Stromal cell of bone marrow (primary cell): Measurements from ENCODE around the gene TTC34.

Experiments
- DNase-seq: peaks from one replicate; pipeline ENCODE4 v3.0.0-alpha.2; 2012; ENCODE audit warnings: low read depth

TTC34 gene

DNA sequence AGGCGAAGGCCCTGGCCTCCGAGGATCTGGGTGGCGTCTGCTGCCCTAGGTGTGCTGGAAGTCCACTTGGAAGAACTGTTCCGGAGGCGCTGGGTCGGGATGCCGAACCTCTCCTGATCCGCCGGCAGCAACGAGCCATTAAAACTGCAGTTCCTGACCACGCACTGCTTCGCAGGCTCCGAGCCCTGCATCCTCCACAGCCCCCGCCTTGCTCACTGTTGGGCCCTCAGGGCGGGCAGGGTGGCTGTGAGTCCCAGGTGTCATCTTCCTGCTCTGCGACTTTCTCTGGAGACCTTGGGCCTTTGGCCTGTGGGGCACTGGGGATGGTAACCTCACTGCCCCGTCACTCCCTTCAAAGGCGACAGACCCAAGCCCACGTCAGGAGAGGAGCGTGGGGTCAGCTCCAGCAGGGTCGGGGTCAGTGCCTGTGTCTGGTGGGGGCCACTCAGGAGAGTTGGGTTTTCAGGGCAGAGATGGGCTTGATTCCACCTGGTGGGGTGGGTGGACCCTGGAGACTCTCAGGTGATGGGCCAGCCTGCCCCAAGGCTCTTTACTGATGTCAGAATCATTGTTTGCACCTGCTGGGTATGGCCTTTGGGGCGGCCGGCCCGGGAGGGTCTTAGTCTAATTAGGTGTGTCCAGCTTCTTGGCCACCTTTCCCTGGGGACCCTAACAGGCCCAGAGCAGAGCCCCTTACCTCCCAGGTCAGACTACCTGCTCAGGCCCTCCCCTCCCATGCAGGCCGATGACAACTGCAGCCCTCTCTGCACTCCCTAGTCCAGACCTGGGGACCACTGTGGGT is 211.9 kb downstream of the TTC34 start:
- no peak for DNase-seq

DNA sequence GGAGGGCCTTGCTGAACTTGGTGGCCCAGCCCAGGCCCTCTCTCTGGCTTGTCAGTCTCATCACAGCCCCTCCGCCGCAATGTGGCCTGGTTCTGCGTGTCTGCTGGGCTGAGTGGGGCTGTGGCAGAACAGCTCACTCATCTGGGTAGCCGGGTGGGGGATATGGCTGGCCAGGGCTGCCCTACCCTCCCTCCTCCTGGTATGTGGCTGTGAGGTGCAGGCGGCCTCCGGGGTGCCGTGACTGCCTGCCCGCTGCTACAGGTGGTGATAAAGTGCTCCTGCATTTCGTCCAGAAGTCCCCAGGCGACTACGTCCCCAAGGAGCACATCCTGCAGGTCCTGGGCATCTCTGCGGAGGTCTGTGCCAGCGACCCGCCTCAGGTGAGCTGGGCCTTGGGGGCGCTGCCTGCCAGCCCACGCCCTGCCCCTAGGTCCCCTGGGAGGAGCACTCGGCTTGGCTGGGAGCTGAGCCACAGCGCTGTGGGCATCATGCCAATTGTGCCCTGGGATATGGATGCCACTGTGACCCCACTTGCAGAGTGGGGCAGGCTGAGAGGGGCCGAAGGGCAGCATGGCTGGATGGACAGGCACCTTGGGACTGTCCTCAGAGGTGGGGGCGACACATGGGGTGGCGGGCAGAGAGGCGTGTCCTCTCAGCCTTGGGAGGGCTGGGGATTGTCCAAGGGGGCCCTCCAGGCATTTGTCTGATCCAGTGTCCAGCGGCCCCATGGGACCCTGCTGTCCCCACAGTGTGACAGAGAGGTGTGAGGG is 212.6 kb downstream of the TTC34 start:
- no peak for DNase-seq

DNA sequence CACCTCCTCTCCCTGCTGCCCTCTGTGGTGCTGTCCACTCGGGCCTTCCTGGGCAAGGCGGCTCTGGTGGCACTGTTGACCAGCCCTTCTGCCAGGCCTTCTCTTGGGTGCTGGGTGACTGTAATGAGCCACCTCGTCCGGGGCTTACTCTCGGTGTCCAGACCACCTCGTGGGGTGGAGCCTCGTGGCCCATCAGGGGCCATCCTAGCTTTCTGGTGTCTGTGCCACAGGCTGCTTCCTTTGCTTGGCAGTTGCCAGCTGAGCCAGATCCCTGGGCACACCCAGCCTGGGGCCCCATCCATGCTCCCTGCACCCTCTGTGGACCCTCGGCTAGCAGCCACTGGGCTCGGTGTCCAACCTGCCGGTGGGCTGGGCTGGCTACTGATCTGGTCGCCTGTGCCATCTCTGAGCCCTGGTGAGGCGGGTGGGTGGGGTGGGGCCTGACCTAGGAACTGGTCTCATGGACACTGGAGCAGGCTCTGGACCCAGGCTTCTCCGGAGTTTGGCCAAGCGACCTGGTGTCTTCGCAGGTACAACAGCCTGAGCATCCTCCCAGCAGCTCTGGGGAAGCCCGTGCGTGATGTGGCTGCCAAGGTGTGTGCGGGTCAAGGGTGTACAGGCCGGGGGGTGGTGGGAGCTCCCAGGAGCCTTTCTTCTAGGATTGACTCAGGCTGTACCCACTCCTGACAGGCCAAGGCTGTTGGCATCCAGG is 213.5 kb downstream of the TTC34 start:
- no peak for DNase-seq

DNA sequence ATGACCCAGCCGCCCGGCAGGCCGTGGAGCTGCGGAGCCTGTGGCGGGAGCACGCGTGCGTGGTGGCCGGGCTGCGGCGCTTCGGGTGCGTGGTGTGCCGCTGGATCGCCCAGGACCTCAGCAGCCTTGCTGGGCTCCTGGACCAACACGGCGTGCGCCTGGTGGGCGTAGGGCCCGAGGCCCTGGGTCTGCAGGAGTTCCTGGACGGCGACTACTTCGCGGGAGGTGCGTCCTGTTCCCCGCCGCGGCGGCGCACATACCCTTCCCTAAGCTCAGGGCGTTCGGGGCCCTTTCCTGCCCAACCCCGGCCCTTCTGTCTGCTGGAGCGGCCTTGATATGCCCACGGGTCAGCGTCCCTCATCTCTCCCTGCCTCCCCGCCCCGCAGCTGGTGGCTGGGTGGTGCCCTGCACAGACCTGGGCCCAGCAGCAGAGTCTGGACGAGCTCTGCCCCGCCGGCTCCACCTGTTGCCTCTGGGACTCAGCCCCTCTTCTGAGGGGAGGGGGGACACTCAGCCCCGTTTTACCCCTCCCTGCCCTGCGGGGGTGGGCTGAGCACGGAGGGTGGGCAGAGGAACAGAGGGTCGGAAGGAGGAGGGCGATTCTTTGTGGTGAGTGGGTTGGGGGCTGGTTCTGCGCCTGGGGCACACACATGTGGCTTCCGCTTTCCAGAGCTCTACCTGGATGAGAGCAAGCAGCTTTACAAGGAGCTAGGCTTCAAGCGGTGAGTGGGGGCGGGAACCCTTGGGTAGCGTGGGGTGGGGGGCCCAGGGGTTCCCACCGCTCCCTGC is 214.2 kb downstream of the TTC34 start:
- DNase-seq: no peak

DNA sequence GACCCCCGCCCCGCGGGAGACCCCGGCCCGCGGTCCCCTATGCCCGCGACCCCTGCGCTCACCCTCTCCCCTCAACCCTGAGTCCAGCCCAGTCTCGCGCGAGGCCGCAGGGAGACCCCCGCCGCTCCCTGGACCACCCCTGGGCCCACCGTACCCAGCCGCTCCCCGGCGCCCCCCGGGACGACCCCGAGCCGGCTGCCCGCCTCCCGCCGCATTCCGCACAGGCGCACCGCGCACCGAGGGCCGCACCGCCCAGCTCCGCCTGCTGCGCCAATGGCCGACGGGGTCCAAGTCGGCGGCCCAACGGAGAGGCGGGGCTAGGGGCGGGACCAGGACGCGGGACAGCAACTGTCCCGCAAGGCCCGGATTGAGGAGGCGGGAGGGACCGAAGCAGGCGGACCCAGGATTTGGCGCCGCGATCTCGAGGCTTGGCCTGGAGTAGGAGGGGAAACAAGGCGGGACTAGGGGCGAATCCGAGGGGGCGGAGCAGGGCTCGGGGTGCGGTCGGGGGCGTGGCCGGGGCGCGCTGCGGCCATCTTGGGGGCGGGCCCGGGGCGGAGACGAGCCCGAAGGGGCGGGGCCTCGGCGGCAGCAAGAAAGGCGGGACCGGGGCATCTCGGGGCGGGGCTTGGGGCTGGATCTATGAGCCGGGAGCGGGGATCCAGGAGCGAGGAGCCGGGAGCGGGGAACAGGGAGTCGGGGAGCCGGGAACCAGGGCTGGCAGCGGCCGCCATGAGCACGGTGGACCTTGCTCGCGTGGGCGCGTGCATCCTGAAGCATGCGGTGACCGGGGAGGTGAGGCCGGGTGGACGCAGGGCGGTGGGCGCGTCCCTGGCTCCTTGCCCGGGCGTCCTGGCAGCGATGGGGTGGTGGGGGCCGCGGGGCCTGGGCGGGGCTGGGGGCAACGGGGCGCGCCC is 215.1 kb downstream of the TTC34 start, which contains the start of gene PRXL2B:
PRXL2B (plus strand) TSS at position 624 of the 917 bp plus-strand sequence; CDS start at position 733, 109 bp downstream.
- DNase-seq: peak; percentile 98
